ENCODE measurements around the gene WRNIP1. TPM values are rescaled to one million over a fixed set of nuclear protein-coding genes. Genes with fewer than 3 reads are reported as not detected.

The WRNIP1 gene
- total RNA-seq, 1 donor, result 108 TPM

- DNase-seq (ENCODE audit: low read depth in 2 of 3, low spot score in 2 of 3), result peak in 2 of 3 donors; percentile 39 to 65
Measured at GRCh38 chr6:2739335-2739734, 25.9 kb upstream of the WRNIP1 start.

GRCh38 chr6:2740581-2740980, 24.6 kb upstream of the WRNIP1 start:
- no peak for DNase-seq (ENCODE audit: low read depth in 2 of 3, low spot score in 2 of 3)

- DNase-seq (ENCODE audit: low read depth in 2 of 3, low spot score in 2 of 3), result no peak
Measured at GRCh38 chr6:2741756-2742155, 23.4 kb upstream of the WRNIP1 start.

- no peak for DNase-seq (ENCODE audit: low read depth in 2 of 3, low spot score in 2 of 3)
Measured at GRCh38 chr6:2743280-2744208, 21.6 kb upstream of the WRNIP1 start.

- no peak for DNase-seq (ENCODE audit: low read depth in 2 of 3, low spot score in 2 of 3)
Measured at GRCh38 chr6:2744209-2744771, 20.9 kb upstream of the WRNIP1 start.

GRCh38 chr6:2744778-2745177, 20.4 kb upstream of the WRNIP1 start:
- DNase-seq (ENCODE audit: low read depth in 2 of 3, low spot score in 2 of 3), result no peak

- no peak for DNase-seq (ENCODE audit: low read depth in 2 of 3, low spot score in 2 of 3)
Measured at GRCh38 chr6:2745246-2745645, 19.9 kb upstream of the WRNIP1 start.

- no peak for DNase-seq (ENCODE audit: low read depth in 2 of 3, low spot score in 2 of 3)
Measured at GRCh38 chr6:2746557-2747061, 18.6 kb upstream of the WRNIP1 start.

GRCh38 chr6:2748183-2748582, 17.0 kb upstream of the WRNIP1 start:
- DNase-seq (ENCODE audit: low read depth in 2 of 3, low spot score in 2 of 3), result no peak

- peak; percentile 40 to 83 (median 62) for DNase-seq (ENCODE audit: low read depth in 2 of 3, low spot score in 2 of 3)
Measured at GRCh38 chr6:2749969-2750600, 15.1 kb upstream of the WRNIP1 start.

GRCh38 chr6:2750832-2751231, 14.4 kb upstream of the WRNIP1 start, which contains the start of gene MYLK4:
TSS of gene MYLK4 (minus strand) at chr6:2750922. CDS start at chr6:2749294, 1,628 bp downstream.
- DNase-seq (ENCODE audit: low read depth in 2 of 3, low spot score in 2 of 3), result no peak

- DNase-seq (ENCODE audit: low read depth in 2 of 3, low spot score in 2 of 3), result peak in 2 of 3 donors; percentile 83 to 87
Measured at GRCh38 chr6:2751871-2752270, 13.3 kb upstream of the WRNIP1 start.

- no peak for DNase-seq (ENCODE audit: low read depth in 2 of 3, low spot score in 2 of 3)
Measured at GRCh38 chr6:2752477-2753109, 12.6 kb upstream of the WRNIP1 start.

- DNase-seq (ENCODE audit: low read depth in 2 of 3, low spot score in 2 of 3), result no peak
Measured at GRCh38 chr6:2753110-2753489, 12.1 kb upstream of the WRNIP1 start.

- DNase-seq (ENCODE audit: low read depth in 2 of 3, low spot score in 2 of 3), result no peak
Measured at GRCh38 chr6:2753743-2754142, 11.4 kb upstream of the WRNIP1 start.

- DNase-seq (ENCODE audit: low read depth in 2 of 3, low spot score in 2 of 3), result no peak
Measured at GRCh38 chr6:2754393-2754792, 10.8 kb upstream of the WRNIP1 start.

GRCh38 chr6:2754911-2755310, 10.3 kb upstream of the WRNIP1 start:
- DNase-seq (ENCODE audit: low read depth in 2 of 3, low spot score in 2 of 3), result no peak

GRCh38 chr6:2755456-2755855, 9.7 kb upstream of the WRNIP1 start:
- DNase-seq (ENCODE audit: low read depth in 2 of 3, low spot score in 2 of 3), result no peak

- no peak for DNase-seq (ENCODE audit: low read depth in 2 of 3, low spot score in 2 of 3)
Measured at GRCh38 chr6:2756241-2756640, 9.0 kb upstream of the WRNIP1 start.

GRCh38 chr6:2756687-2757224, 8.4 kb upstream of the WRNIP1 start:
- DNase-seq (ENCODE audit: low read depth in 2 of 3, low spot score in 2 of 3), result no peak

GRCh38 chr6:2758980-2759379, 6.2 kb upstream of the WRNIP1 start:
- no peak for DNase-seq (ENCODE audit: low read depth in 2 of 3, low spot score in 2 of 3)

Data from hematopoietic multipotent progenitor cell (in vitro differentiated cells).